K562 (cell line): ENCODE results near the gene HPSE2.

Experiments
- CREB1 ChIP-seq, 2 experiments: sonication (generic) in 1 of 2; formaldehyde crosslinking in 1 of 2; IDR thresholded peaks; 2 replicates each; pipeline versions ENCODE4 v1.6.1 to v1.8.0; 2012 to 2022; ENCODE audit warnings: inconsistent platforms in 1 of 2, mild to moderate bottlenecking in 1 of 2, missing genetic modification reagents in 1 of 2, moderate library complexity in 1 of 2
- CTCF ChIP-seq, 3 experiments: IDR thresholded peaks in 2 of 3; conservative IDR thresholded peaks in 1 of 3; 2 replicates each; pipeline ENCODE4 v1.5.1; 2011 to 2012; ENCODE audit warnings: low read length in 3 of 3, mild to moderate bottlenecking in 3 of 3, control low read depth in 2 of 3, improper control_type of control experiment in 1 of 3, inconsistent platforms in 1 of 3, low read depth in 1 of 3, mixed read lengths in 1 of 3, moderate library complexity in 1 of 3; ENCODE audit not compliant: insufficient read depth in 2 of 3
- EZH2 ChIP-seq: IDR thresholded peaks from 2 replicates; pipeline ENCODE4 v1.6.1; 2012; ENCODE audit warnings: low read depth, mild to moderate bottlenecking, inconsistent platforms, low read length, borderline replicate concordance
- POLR2AphosphoS5 ChIP-seq: IDR thresholded peaks from 2 replicates; pipeline ENCODE4 v1.6.1; 2011; ENCODE audit warnings: mild to moderate bottlenecking, low read depth, low read length, moderate library complexity; ENCODE audit not compliant: control insufficient read depth, insufficient read depth
- RNF2 ChIP-seq: sonication (generic); IDR thresholded peaks from 2 replicates; pipeline ENCODE4 v1.6.1; 2016
- SIRT6 ChIP-seq: IDR thresholded peaks from one replicate; pipeline ENCODE4 v1.6.1; 2012; ENCODE audit warnings: low read depth, mild to moderate bottlenecking, control low read depth, inconsistent platforms, low read length, moderate library complexity
- TCF15 ChIP-seq: fragments of 250-450 bp; sonication (Bioruptor Pico); IDR thresholded peaks from 2 replicates; pipeline ENCODE4 v1.8.0; 2022; ENCODE audit warnings: moderate library complexity, mild to moderate bottlenecking, inconsistent platforms
- ZKSCAN1 ChIP-seq: fragments of 150-350 bp; IDR thresholded peaks from 2 replicates; pipeline ENCODE4 v1.6.1; 2016; ENCODE audit warnings: low read depth, low read length

- TF ChIP-seq RNF2, result no peak
- TF ChIP-seq EZH2, result no peak
- TF ChIP-seq CTCF (IDR thresholded peaks at IDR 0.05 in 2 of 3, conservative IDR thresholded peaks at IDR 0.05 in 1 of 3; ENCODE audit: insufficient read depth in 2 of 3, low read depth in 1 of 3, low read length in 3 of 3), result no peak
- TF ChIP-seq POLR2AphosphoS5, result no peak
- TF ChIP-seq ZKSCAN1, result no peak
- no peak for TF ChIP-seq CREB1 (IDR thresholded peaks at IDR 0.05)
- TF ChIP-seq CREB1 (CRISPR knock-in tag; IDR thresholded peaks at IDR 0.05), result no peak
- no peak for TF ChIP-seq SIRT6
- no peak for TF ChIP-seq TCF15 (CRISPR knock-in tag)
These were observed 814.9 kb downstream of the HPSE2 start for GRCh38 chr10:98420786-98421185.
